Neuronal stem cell (in vitro differentiated cells): ENCODE measurements around the gene ARFGEF2.
"Not testable (repeated sequence)": the region's sequence is repeated elsewhere in the genome, so short reads cannot be mapped to it uniquely, and the experiment has no call there.

Experiments
- DNase-seq: peaks from one replicate; pipeline ENCODE4 v3.0.0-alpha.2; 2013; ENCODE audit warnings: low spot score
- H2AFZ ChIP-seq: one replicate; pipeline ENCODE4 v1.6.1; 2013; ENCODE audit warnings: mild to moderate bottlenecking, low read length, inconsistent platforms
- H2AK5ac ChIP-seq: 2 replicates; pipeline ENCODE4 v1.6.1; 2013; ENCODE audit warnings: low read depth, mild to moderate bottlenecking, inconsistent platforms, low read length, moderate library complexity, mixed read lengths
- H2BK120ac ChIP-seq: 2 replicates; pipeline ENCODE4 v1.6.1; 2013; ENCODE audit warnings: low read depth, mild to moderate bottlenecking, inconsistent platforms, low read length, moderate library complexity, mixed read lengths
- H2BK12ac ChIP-seq: one replicate; pipeline ENCODE4 v1.6.1; 2013; ENCODE audit warnings: low read length, inconsistent platforms
- H2BK15ac ChIP-seq: 2 replicates; pipeline ENCODE4 v1.6.1; 2013; ENCODE audit warnings: mild to moderate bottlenecking, low read length, inconsistent platforms, mixed read lengths
- H2BK5ac ChIP-seq: one replicate; pipeline ENCODE4 v1.6.1; 2013; ENCODE audit warnings: inconsistent platforms, mild to moderate bottlenecking, low read length, moderate library complexity
- H3K14ac ChIP-seq: one replicate; pipeline ENCODE4 v1.6.1; 2013; ENCODE audit warnings: low read length, inconsistent platforms
- H3K18ac ChIP-seq: 2 replicates; pipeline ENCODE4 v1.6.1; 2013; ENCODE audit warnings: low read length, inconsistent platforms
- H3K23ac ChIP-seq: 2 replicates; pipeline ENCODE4 v1.6.1; 2013; ENCODE audit warnings: low read depth, mild to moderate bottlenecking, mixed read lengths, low read length, inconsistent platforms; ENCODE audit not compliant: poor library complexity
- H3K27ac ChIP-seq: replicated peaks from 3 replicates; pipeline ENCODE4 v1.5.1; 2013; ENCODE audit warnings: low read length, inconsistent platforms
- H3K27me3 ChIP-seq, 3 experiments: 2 replicates each; pipeline ENCODE4 v1.6.1; 2013; ENCODE audit warnings: low read length in 3 of 3, mild to moderate bottlenecking in 2 of 3, inconsistent platforms in 1 of 3, low read depth in 1 of 3, mixed read lengths in 1 of 3, moderate library complexity in 1 of 3; ENCODE audit not compliant: control insufficient read depth in 3 of 3, insufficient read depth in 3 of 3
- H3K36me3 ChIP-seq, 2 donors: replicated peaks in 1 of 2; 2 replicates each; pipeline ENCODE4 v1.6.1; 2013; ENCODE audit warnings: low read length in 2 of 2; ENCODE audit not compliant: control insufficient read depth in 2 of 2, insufficient read depth in 2 of 2
- H3K4ac ChIP-seq: 2 replicates; pipeline ENCODE4 v1.6.1; 2013; ENCODE audit warnings: inconsistent platforms, mild to moderate bottlenecking, low read length, moderate library complexity
- H3K4me1 ChIP-seq, 2 donors: 1 replicate in 1 of 2; 2 replicates in 1 of 2; pipeline ENCODE4 v1.6.1; 2013; ENCODE audit warnings: low read length in 2 of 2, low read depth in 1 of 2; ENCODE audit not compliant: control insufficient read depth in 2 of 2, insufficient read depth in 1 of 2
- H3K4me2 ChIP-seq: one replicate; pipeline ENCODE4 v1.6.1; 2013; ENCODE audit warnings: mild to moderate bottlenecking, low read length, inconsistent platforms; ENCODE audit not compliant: insufficient read depth, poor library complexity, severe bottlenecking
- H3K4me3 ChIP-seq, 2 donors: 2 replicates each; pipeline ENCODE4 v1.5.1; 2013; ENCODE audit warnings: low read length in 2 of 2, mild to moderate bottlenecking in 2 of 2, inconsistent platforms in 1 of 2, moderate library complexity in 1 of 2
- H3K79me1 ChIP-seq: one replicate; pipeline ENCODE4 v1.6.1; 2013; ENCODE audit warnings: low read depth, mild to moderate bottlenecking, inconsistent platforms, low read length, moderate library complexity
- H3K9ac ChIP-seq: one replicate; pipeline ENCODE4 v1.6.1; 2013; ENCODE audit warnings: mild to moderate bottlenecking, low read depth, low read length, inconsistent platforms; ENCODE audit not compliant: poor library complexity
- H3K9me3 ChIP-seq, 2 donors: replicated peaks in 1 of 2; 2 replicates each; pipeline versions ENCODE3 to v1.6.1; 2013; ENCODE audit warnings: low read length in 2 of 2, mild to moderate bottlenecking in 2 of 2, inconsistent platforms in 1 of 2, low read depth in 1 of 2, mixed read lengths in 1 of 2, moderate library complexity in 1 of 2; ENCODE audit not compliant: control insufficient read depth in 2 of 2, insufficient read depth in 1 of 2
- H4K8ac ChIP-seq: one replicate; pipeline ENCODE4 v1.6.1; 2013; ENCODE audit warnings: low read depth, mild to moderate bottlenecking, inconsistent platforms, low read length, moderate library complexity
- H4K91ac ChIP-seq: one replicate; pipeline ENCODE4 v1.6.1; 2013; ENCODE audit warnings: low read length, low read depth, mild to moderate bottlenecking, inconsistent platforms; ENCODE audit not compliant: poor library complexity
- WGBS, 2 donors: extraction: QIAGEN DNeasy Blood & Tissue Kit; methylation state at CpG; one replicate each; pipeline ENCODE4 v1.1.7; 2013; ENCODE audit warnings: missing lambda C conversion rate in 2 of 2, mixed read lengths in 1 of 2; ENCODE audit not compliant: insufficient read length in 2 of 2, insufficient replicate concordance in 1 of 2; ENCODE audit errors: extremely low coverage in 2 of 2; 5-methylcytosine and 5-hydroxymethylcytosine counted together

The ARFGEF2 gene

DNA sequence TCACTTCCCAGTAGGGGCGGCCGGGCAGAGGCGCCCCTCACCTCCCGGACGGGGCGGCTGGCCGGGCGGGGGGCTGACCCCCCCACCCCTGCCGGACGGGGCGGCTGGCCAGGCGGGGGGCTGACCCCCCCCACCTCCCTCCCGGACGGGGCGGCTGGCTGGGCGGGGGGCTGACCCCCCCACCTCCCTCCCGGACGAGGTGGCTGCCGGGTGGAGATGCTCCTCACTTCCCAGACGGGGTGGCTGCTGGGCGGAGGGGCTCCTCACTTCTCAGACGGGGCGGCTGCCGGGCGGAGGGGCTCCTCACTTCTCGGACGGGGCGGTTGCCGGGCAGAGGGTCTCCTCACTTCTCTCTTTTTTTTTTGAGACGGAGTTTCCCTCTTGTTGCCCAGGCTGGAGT lies 14.7 kb downstream of the ARFGEF2 start:
- not testable (repeated sequence) for DNase-seq, H4K91ac ChIP-seq, H3K4me1 ChIP-seq

DNA sequence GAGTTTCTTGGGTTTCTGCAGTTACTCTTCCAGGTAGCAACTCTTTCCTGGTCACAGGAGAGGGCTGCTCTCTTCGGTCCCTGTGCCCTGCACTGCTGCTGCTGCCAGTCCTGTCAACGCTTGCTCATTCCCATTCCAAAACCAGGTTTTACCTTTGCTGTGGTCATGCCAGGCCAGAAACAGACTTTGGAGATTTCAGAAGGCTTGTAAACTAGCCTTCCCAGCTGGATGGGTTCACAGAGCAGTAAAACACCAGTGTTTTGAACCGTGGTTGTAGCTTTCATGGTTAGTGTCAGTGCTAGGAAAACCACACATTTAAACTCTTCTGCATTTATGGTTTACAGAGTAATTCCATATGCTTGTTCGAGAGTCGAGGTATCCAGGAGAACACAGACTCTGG lies 16.2 kb downstream of the ARFGEF2 start:
- no peak overlapping the region for H3K18ac ChIP-seq
- H3K23ac ChIP-seq: no peak overlapping the region
- no peaks in the 10 kb centered on the region for H3K27me3 ChIP-seq
- no peak overlapping the region for H2AK5ac ChIP-seq
- no peak overlapping the region for H3K4ac ChIP-seq
- no peak overlapping the region for H3K9ac ChIP-seq
- H2BK15ac ChIP-seq: no peak overlapping the region
- H3K36me3 ChIP-seq: peaks cover 5 to 15% of the 10 kb centered on the region in 2 donors
- H3K4me1 ChIP-seq: no peaks in the 10 kb centered on the region
- no peak overlapping the region for H4K91ac ChIP-seq
- no peak overlapping the region for H3K27ac ChIP-seq
- H2BK12ac ChIP-seq: no peak overlapping the region
- WGBS, 2 donors: no CpG with 5 or more reads among the region's 5 CpGs
- H2AFZ ChIP-seq: no peak overlapping the region
- no peak overlapping the region for H2BK120ac ChIP-seq
- H3K14ac ChIP-seq: no peak overlapping the region
- H3K4me3 ChIP-seq: no peak overlapping the region
- H3K4me2 ChIP-seq: no peak overlapping the region
- peaks cover 6% of the 10 kb centered on the region for H3K79me1 ChIP-seq
- H2BK5ac ChIP-seq: no peak overlapping the region
- peaks cover 0 to 2% of the 10 kb centered on the region in 2 donors for H3K9me3 ChIP-seq
- no peak for DNase-seq
- no peak overlapping the region for H4K8ac ChIP-seq

More for the DNA sequence above, 14.7 kb downstream of the ARFGEF2 start:
- not testable (repeated sequence) for H3K36me3 ChIP-seq, H3K23ac ChIP-seq, H3K9me3 ChIP-seq, H3K4me3 ChIP-seq, H2BK5ac ChIP-seq, H2AK5ac ChIP-seq, H3K4ac ChIP-seq, H3K79me1 ChIP-seq, H3K18ac ChIP-seq, H3K27me3 ChIP-seq, H2BK15ac ChIP-seq, H2AFZ ChIP-seq, H4K8ac ChIP-seq, H3K27ac ChIP-seq, H2BK12ac ChIP-seq, H3K14ac ChIP-seq, H3K4me2 ChIP-seq, H3K9ac ChIP-seq, H2BK120ac ChIP-seq
- WGBS, 2 donors: no CpG with 5 or more reads among the region's 30 CpGs

DNA sequence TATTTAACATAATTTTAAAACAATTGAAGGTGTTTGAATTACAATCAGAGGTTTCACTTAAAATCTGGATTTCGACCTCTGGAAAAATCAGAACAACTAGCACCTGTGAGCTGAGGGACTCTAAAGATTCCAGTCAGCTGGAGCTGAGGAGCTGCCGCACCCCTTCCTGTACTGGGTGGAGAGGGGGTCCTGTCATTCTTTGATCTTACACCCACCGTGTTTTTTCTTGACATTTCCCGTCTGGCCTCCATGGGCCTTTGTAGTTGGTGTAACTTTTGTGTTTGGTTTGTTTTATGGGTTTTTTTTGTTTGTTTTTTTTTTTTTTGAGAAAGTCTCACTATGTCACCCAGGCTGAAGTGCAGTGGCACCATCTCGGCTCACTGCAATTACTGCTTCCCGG lies 17.2 kb downstream of the ARFGEF2 start:
- no peak overlapping the region for H2BK120ac ChIP-seq
- no peak overlapping the region for H3K18ac ChIP-seq
- DNase-seq: no peak
- no peak overlapping the region for H3K23ac ChIP-seq
- H2BK5ac ChIP-seq: no peak overlapping the region
- H3K9ac ChIP-seq: no peak overlapping the region
- no peak overlapping the region for H3K4me3 ChIP-seq
- WGBS, 2 donors: no CpG with 5 or more reads among the region's 6 CpGs
- no peak overlapping the region for H4K8ac ChIP-seq
- H3K4me1 ChIP-seq: no peaks in the 10 kb centered on the region
- no peak overlapping the region for H3K14ac ChIP-seq
- no peaks in the 10 kb centered on the region for H3K27me3 ChIP-seq
- H3K4ac ChIP-seq: no peak overlapping the region
- no peak overlapping the region for H4K91ac ChIP-seq
- no peak overlapping the region for H3K27ac ChIP-seq
- no peak overlapping the region for H2AFZ ChIP-seq
- no peak overlapping the region for H2AK5ac ChIP-seq
- no peak overlapping the region for H3K4me2 ChIP-seq
- no peaks in the 10 kb centered on the region for H3K79me1 ChIP-seq
- H2BK15ac ChIP-seq: no peak overlapping the region
- H3K36me3 ChIP-seq: peaks cover 7 to 22% of the 10 kb centered on the region in 2 donors
- no peak overlapping the region for H2BK12ac ChIP-seq
- H3K9me3 ChIP-seq: peaks cover 0 to 2% of the 10 kb centered on the region in 2 donors

DNA sequence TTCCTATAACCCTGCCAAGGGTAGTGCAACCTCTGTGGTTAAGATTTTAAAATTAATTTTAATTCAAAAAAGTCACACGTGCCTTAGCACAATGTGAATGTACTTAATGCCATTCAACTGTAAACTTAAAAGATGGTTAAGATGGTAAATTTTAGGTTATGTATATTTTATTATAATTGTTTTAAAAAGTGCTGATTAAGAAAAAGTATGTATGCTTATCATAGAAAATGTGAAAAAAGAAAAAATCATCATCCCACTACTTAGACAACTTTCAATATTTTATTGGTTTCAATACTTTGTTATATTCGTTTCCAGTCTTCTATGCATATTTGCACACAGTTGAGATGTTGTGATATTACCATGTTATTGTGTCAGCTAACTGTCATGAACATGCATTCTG lies 18.7 kb downstream of the ARFGEF2 start:
- no peak overlapping the region for H3K4me3 ChIP-seq
- peaks cover 3% of the 10 kb centered on the region for H3K79me1 ChIP-seq
- no peak overlapping the region for H2BK120ac ChIP-seq
- H3K9me3 ChIP-seq: peaks cover 0 to 2% of the 10 kb centered on the region in 2 donors
- no peak for DNase-seq
- WGBS, 2 donors: no CpG with 5 or more reads among the region's 2 CpGs
- no peak overlapping the region for H3K4me2 ChIP-seq
- no peak overlapping the region for H3K9ac ChIP-seq
- no peak overlapping the region for H3K27ac ChIP-seq
- no peak overlapping the region for H3K14ac ChIP-seq
- no peak overlapping the region for H4K8ac ChIP-seq
- no peak overlapping the region for H2AK5ac ChIP-seq
- no peak overlapping the region for H3K4ac ChIP-seq
- no peak overlapping the region for H2AFZ ChIP-seq
- H3K27me3 ChIP-seq: no peaks in the 10 kb centered on the region
- peaks cover 7 to 36% of the 10 kb centered on the region in 2 donors for H3K36me3 ChIP-seq
- no peak overlapping the region for H3K23ac ChIP-seq
- H4K91ac ChIP-seq: no peak overlapping the region
- no peak overlapping the region for H2BK12ac ChIP-seq
- no peak overlapping the region for H2BK5ac ChIP-seq
- no peak overlapping the region for H2BK15ac ChIP-seq
- no peaks in the 10 kb centered on the region for H3K4me1 ChIP-seq
- no peak overlapping the region for H3K18ac ChIP-seq
